Liver (tissue), 3 donors: Measurements from ENCODE around the gene SERTAD2.

Experiments used
- RXRA ChIP-seq, 2 donors: IDR thresholded peaks; 2 replicates each; pipeline ENCODE4 v1.6.1; 2017 to 2018; ENCODE audit warnings: antibody characterized with exemption in 2 of 2, mild to moderate bottlenecking in 1 of 2
- TAF1 ChIP-seq: conservative IDR thresholded peaks from 2 replicates; pipeline ENCODE4 v1.6.1; 2016; ENCODE audit warnings: antibody characterized with exemption, mild to moderate bottlenecking
- TF ChIP-seq, protein P1 (sequence below): fragments of 150-350 bp; IDR thresholded peaks from 2 replicates; pipeline ENCODE4 v1.5.1; 2017; ENCODE audit warnings: improper control_type of control experiment, low read depth, low read length; ENCODE audit not compliant: missing input control
- TF ChIP-seq, protein P2 (sequence below): IDR thresholded peaks from 2 replicates; pipeline ENCODE4 v1.6.1; 2016; ENCODE audit warnings: antibody characterized with exemption
- donor health status: healthy.
- donor health status: healthy.

DNA sequence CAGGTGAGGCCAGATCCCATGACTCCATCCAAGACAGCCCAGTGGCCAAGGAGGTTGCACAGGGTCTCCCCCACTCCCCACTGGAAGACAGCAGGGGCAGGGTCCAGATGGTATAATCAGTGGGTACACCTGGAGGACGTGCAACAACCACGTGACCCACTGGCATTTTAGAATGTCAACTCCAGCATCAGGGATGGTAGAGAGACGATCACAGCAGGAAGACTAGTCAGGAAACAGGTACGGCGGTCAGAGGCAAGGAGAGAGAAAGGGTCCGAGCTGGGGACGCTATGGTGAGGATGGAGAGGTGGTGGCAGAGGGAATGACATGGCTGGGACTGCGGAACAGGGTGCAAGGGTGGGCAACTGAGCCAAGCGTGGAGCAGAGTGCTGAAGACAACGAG, 23.0 kb downstream of the SERTAD2 start:
- TF ChIP-seq, protein P1, sequence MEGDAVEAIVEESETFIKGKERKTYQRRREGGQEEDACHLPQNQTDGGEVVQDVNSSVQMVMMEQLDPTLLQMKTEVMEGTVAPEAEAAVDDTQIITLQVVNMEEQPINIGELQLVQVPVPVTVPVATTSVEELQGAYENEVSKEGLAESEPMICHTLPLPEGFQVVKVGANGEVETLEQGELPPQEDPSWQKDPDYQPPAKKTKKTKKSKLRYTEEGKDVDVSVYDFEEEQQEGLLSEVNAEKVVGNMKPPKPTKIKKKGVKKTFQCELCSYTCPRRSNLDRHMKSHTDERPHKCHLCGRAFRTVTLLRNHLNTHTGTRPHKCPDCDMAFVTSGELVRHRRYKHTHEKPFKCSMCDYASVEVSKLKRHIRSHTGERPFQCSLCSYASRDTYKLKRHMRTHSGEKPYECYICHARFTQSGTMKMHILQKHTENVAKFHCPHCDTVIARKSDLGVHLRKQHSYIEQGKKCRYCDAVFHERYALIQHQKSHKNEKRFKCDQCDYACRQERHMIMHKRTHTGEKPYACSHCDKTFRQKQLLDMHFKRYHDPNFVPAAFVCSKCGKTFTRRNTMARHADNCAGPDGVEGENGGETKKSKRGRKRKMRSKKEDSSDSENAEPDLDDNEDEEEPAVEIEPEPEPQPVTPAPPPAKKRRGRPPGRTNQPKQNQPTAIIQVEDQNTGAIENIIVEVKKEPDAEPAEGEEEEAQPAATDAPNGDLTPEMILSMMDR = no peak
- TF ChIP-seq TAF1 = no peak
- TF ChIP-seq, protein P2, sequence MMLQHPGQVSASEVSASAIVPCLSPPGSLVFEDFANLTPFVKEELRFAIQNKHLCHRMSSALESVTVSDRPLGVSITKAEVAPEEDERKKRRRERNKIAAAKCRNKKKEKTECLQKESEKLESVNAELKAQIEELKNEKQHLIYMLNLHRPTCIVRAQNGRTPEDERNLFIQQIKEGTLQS = no peak
- no peak for TF ChIP-seq RXRA (IDR thresholded peaks at IDR 0.05)
